ENCODE measurements around the gene B4GALT5. TPM values are rescaled to one million over a fixed set of nuclear protein-coding genes. Genes with fewer than 3 reads are reported as not detected.

The B4GALT5 gene
- total and polyA plus RNA-seq, 2 donors from 2014 or later = 21.4 to 73.3 TPM

GRCh38 chr20:49624317-49624716 lies 89.4 kb downstream of the B4GALT5 start:
- TF ChIP-seq, protein P1, sequence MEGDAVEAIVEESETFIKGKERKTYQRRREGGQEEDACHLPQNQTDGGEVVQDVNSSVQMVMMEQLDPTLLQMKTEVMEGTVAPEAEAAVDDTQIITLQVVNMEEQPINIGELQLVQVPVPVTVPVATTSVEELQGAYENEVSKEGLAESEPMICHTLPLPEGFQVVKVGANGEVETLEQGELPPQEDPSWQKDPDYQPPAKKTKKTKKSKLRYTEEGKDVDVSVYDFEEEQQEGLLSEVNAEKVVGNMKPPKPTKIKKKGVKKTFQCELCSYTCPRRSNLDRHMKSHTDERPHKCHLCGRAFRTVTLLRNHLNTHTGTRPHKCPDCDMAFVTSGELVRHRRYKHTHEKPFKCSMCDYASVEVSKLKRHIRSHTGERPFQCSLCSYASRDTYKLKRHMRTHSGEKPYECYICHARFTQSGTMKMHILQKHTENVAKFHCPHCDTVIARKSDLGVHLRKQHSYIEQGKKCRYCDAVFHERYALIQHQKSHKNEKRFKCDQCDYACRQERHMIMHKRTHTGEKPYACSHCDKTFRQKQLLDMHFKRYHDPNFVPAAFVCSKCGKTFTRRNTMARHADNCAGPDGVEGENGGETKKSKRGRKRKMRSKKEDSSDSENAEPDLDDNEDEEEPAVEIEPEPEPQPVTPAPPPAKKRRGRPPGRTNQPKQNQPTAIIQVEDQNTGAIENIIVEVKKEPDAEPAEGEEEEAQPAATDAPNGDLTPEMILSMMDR (IDR thresholded peaks at IDR 0.05; ENCODE audit: borderline replicate concordance, extremely low read depth, insufficient read depth) = no peak
- peaks cover 0 to 10% (median 8%) of the 10 kb centered on the region in 3 donors for H3K4me1 ChIP-seq (ENCODE audit: control insufficient read depth in 2 of 3, insufficient read depth in 2 of 3, low read depth in 1 of 3, low read length in 3 of 3)
- H3K27me3 ChIP-seq (ENCODE audit: control insufficient read depth, insufficient read depth, low read length) = no peaks in the 10 kb centered on the region
- H3K36me3 ChIP-seq (ENCODE audit: control insufficient read depth in 2 of 3, insufficient read depth in 3 of 3, low read length in 3 of 3) = no peaks in the 10 kb centered on the region
- no peak overlapping the region for H3K9ac ChIP-seq (ENCODE audit: low read length in 3 of 3)
- no peak overlapping the region for H3K27ac ChIP-seq (ENCODE audit: low read depth in 2 of 2, low read length in 2 of 2)
- no peak overlapping the region for H3K4me3 ChIP-seq (ENCODE audit: low read length in 3 of 3)
- DNase-seq = no peak
- FAIRE-seq = no peak
- intact Hi-C loops (cut with DNase I) = no loop called here
- H3K9me3 ChIP-seq (ENCODE audit: control insufficient read depth in 2 of 3, insufficient read depth in 1 of 3, low read length in 3 of 3) = no peaks in the 10 kb centered on the region

- H3K4me3 ChIP-seq (ENCODE audit: low read length in 3 of 3) = no peak overlapping the region
- no peaks in the 10 kb centered on the region for H3K36me3 ChIP-seq (ENCODE audit: control insufficient read depth in 2 of 3, insufficient read depth in 3 of 3, low read length in 3 of 3)
- H3K27me3 ChIP-seq (ENCODE audit: control insufficient read depth, insufficient read depth, low read length) = no peaks in the 10 kb centered on the region
- intact Hi-C loops (cut with DNase I) = no loop called here
- H3K27ac ChIP-seq (ENCODE audit: low read depth in 2 of 2, low read length in 2 of 2) = no peak overlapping the region
- no peak for DNase-seq
- FAIRE-seq = no peak
- H3K4me1 ChIP-seq (ENCODE audit: control insufficient read depth in 2 of 3, insufficient read depth in 2 of 3, low read depth in 1 of 3, low read length in 3 of 3) = peaks cover 0 to 10% (median 8%) of the 10 kb centered on the region in 3 donors
- TF ChIP-seq, protein P1 (IDR thresholded peaks at IDR 0.05; ENCODE audit: borderline replicate concordance, extremely low read depth, insufficient read depth) = no peak
- no peaks in the 10 kb centered on the region for H3K9me3 ChIP-seq (ENCODE audit: control insufficient read depth in 2 of 3, insufficient read depth in 1 of 3, low read length in 3 of 3)
- no peak overlapping the region for H3K9ac ChIP-seq (ENCODE audit: low read length in 3 of 3)
Measured at GRCh38 chr20:49622243-49622642, 91.4 kb downstream of the B4GALT5 start.

GRCh38 chr20:49620364-49621240 lies 93.1 kb downstream of the B4GALT5 start:
- intact Hi-C loops (cut with DNase I) = no loop called here
- no peak for FAIRE-seq
- H3K4me3 ChIP-seq (ENCODE audit: low read length in 3 of 3) = peak overlapping the region in 1 of 3 donors; percentile 1
- H3K4me1 ChIP-seq (ENCODE audit: control insufficient read depth in 2 of 3, insufficient read depth in 2 of 3, low read depth in 1 of 3, low read length in 3 of 3) = peaks cover 0 to 10% (median 8%) of the 10 kb centered on the region in 3 donors
- no peaks in the 10 kb centered on the region for H3K36me3 ChIP-seq (ENCODE audit: control insufficient read depth in 2 of 3, insufficient read depth in 3 of 3, low read length in 3 of 3)
- peak in 2 of 5 donors; percentile 50 to 59 for DNase-seq
- no peaks in the 10 kb centered on the region for H3K27me3 ChIP-seq (ENCODE audit: control insufficient read depth, insufficient read depth, low read length)
- TF ChIP-seq, protein P1 (IDR thresholded peaks at IDR 0.05; ENCODE audit: borderline replicate concordance, extremely low read depth, insufficient read depth) = no peak
- no peaks in the 10 kb centered on the region for H3K9me3 ChIP-seq (ENCODE audit: control insufficient read depth in 2 of 3, insufficient read depth in 1 of 3, low read length in 3 of 3)
- H3K9ac ChIP-seq (ENCODE audit: low read length in 3 of 3) = no peak overlapping the region
- H3K27ac ChIP-seq (ENCODE audit: low read depth in 2 of 2, low read length in 2 of 2) = peak overlapping the region; percentile 23 to 41
